ENCODE results near the gene METRN. TPM values are rescaled to one million over a fixed set of nuclear protein-coding genes. Genes with fewer than 3 reads are reported as not detected.

Gene METRN
- total RNA-seq, 4 donors from 2014 or later, result 10.0 to 30.9 (median 15.8) TPM

DNA sequence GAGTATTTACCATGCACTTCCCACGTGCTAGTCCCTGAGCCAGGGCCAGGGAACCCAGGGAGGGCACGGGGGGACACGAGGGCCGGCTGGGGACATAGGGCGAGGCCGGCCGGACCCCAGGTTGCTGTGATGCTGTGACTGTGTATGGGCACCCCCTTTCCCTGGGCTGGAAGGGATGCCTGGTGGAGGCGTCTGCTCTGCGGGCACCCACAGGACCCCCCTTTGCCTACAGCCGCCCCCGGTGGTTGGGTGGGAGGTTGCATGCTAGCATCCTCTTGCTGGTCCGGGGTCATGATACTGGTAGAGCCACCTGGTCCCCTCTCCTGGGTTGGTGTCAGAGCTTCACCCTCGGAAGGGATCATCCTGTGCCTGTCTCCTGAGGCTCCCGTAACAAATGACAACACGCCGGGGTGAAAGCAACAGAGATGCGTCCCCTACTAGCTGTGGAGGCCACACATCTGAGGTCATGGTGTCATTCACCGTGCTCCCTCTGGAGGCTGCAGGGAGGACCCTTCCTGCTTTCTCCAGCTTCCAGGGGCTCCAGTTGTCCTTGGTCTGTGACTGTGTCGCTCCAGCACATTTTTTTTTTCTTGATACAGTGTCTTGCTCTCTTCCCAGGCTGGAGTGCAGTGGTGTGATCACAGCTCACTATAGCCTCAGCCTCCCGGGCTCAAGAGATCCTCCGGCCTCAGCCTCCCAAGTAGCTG is 29.0 kb downstream of the METRN start:
- Histone ChIP-seq H3K4me3 (no peak overlapping the region), H3K27me3 (peaks cover 3% of the 10 kb centered on the region), H3K27ac (no peak overlapping the region), H3K9me3 (no peaks in the 10 kb centered on the region), H3K36me3 (no peaks in the 10 kb centered on the region), H3K4me1 (peaks cover 18% of the 10 kb centered on the region)
- WGBS, result 81% methylated on average over 11 of the region's 21 CpGs
- DNase-seq (ENCODE audit: low spot score in 2 of 2), result no peak
- no peak for TF ChIP-seq POLR2AphosphoS5 (IDR thresholded peaks at IDR 0.05)
- TF ChIP-seq, protein P1, sequence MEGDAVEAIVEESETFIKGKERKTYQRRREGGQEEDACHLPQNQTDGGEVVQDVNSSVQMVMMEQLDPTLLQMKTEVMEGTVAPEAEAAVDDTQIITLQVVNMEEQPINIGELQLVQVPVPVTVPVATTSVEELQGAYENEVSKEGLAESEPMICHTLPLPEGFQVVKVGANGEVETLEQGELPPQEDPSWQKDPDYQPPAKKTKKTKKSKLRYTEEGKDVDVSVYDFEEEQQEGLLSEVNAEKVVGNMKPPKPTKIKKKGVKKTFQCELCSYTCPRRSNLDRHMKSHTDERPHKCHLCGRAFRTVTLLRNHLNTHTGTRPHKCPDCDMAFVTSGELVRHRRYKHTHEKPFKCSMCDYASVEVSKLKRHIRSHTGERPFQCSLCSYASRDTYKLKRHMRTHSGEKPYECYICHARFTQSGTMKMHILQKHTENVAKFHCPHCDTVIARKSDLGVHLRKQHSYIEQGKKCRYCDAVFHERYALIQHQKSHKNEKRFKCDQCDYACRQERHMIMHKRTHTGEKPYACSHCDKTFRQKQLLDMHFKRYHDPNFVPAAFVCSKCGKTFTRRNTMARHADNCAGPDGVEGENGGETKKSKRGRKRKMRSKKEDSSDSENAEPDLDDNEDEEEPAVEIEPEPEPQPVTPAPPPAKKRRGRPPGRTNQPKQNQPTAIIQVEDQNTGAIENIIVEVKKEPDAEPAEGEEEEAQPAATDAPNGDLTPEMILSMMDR (IDR thresholded peaks at IDR 0.05), result no peak

GRCh38 chr16:745739-746138 is 30.8 kb downstream of the METRN start:
- Histone ChIP-seq H3K36me3 (no peaks in the 10 kb centered on the region), H3K9me3 (no peaks in the 10 kb centered on the region), H3K4me3 (no peak overlapping the region), H3K27me3 (peaks cover 3% of the 10 kb centered on the region), H3K4me1 (peaks cover 5% of the 10 kb centered on the region), H3K27ac (no peak overlapping the region)
- TF ChIP-seq POLR2A (IDR thresholded peaks at IDR 0.05), result no peak
- TF ChIP-seq EP300 (IDR thresholded peaks at IDR 0.05), result no peak
- TF ChIP-seq, protein P1 (IDR thresholded peaks at IDR 0.05), result no peak
- no peak for TF ChIP-seq POLR2AphosphoS5 (IDR thresholded peaks at IDR 0.05)
- no peak for DNase-seq (ENCODE audit: low spot score in 2 of 2)
- 5% methylated on average over 14 of the region's 14 CpGs for WGBS

- DNase-seq (ENCODE audit: low spot score in 2 of 2), result no peak
- H3K9me3 ChIP-seq, result no peaks in the 10 kb centered on the region
- no peak overlapping the region for H3K4me3 ChIP-seq
- no peaks in the 10 kb centered on the region for H3K36me3 ChIP-seq
- H3K27ac ChIP-seq, result no peak overlapping the region
- 43% methylated on average over 1 of the region's 13 CpGs for WGBS
- peaks cover 5% of the 10 kb centered on the region for H3K27me3 ChIP-seq
- H3K4me1 ChIP-seq, result peaks cover 1% of the 10 kb centered on the region
- no peak for TF ChIP-seq POLR2A (IDR thresholded peaks at IDR 0.05)
- no peak for TF ChIP-seq POLR2AphosphoS5 (IDR thresholded peaks at IDR 0.05)
- TF ChIP-seq, protein P1 (IDR thresholded peaks at IDR 0.05), result no peak
- no peak for TF ChIP-seq EP300 (IDR thresholded peaks at IDR 0.05)
Observed at GRCh38 chr16:746637-747036, 31.7 kb downstream of the METRN start.

GRCh38 chr16:747978-748746 is 33.2 kb downstream of the METRN start:
- H3K4me1 ChIP-seq, result peaks cover 7% of the 10 kb centered on the region
- DNase-seq (ENCODE audit: low spot score in 2 of 2), result no peak
- H3K27me3 ChIP-seq, result peaks cover 17% of the 10 kb centered on the region
- no peak overlapping the region for H3K4me3 ChIP-seq
- H3K27ac ChIP-seq, result no peak overlapping the region
- TF ChIP-seq POLR2A (IDR thresholded peaks at IDR 0.05) (no peak), POLR2AphosphoS5 (IDR thresholded peaks at IDR 0.05) (no peak), EP300 (IDR thresholded peaks at IDR 0.05) (no peak)
- TF ChIP-seq, protein P1 (IDR thresholded peaks at IDR 0.05), result no peak
- H3K9me3 ChIP-seq, result no peaks in the 10 kb centered on the region
- no peaks in the 10 kb centered on the region for H3K36me3 ChIP-seq
- 63% methylated on average over 16 of the region's 39 CpGs for WGBS

DNA sequence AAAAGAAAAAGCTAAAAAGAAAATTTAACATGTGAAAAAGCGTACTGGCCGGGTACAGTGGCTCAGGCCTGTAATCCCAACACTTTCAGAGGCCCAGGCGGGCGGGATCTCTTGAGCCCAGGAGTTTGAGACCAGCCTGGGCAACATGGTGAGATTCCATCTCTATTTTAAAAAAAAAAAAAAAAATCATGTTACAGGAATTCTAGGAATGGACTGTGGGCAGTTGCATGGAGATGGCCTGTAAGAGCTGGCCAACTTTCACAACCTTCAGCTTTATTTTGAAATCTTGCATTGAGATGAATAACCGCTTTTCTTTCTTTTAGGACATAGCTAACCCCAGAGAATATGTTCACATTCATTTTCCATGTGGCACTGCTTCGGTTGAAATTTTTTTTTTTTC is 34.1 kb downstream of the METRN start:
- H3K9me3 ChIP-seq, result no peaks in the 10 kb centered on the region
- H3K4me1 ChIP-seq, result peaks cover 7% of the 10 kb centered on the region
- DNase-seq (ENCODE audit: low spot score in 2 of 2), result no peak
- no peak overlapping the region for H3K27ac ChIP-seq
- TF ChIP-seq, protein P1 (IDR thresholded peaks at IDR 0.05), result no peak
- TF ChIP-seq EP300 (IDR thresholded peaks at IDR 0.05) (no peak), POLR2AphosphoS5 (IDR thresholded peaks at IDR 0.05) (no peak)
- H3K36me3 ChIP-seq, result no peaks in the 10 kb centered on the region
- 87% methylated on average over 6 of the region's 6 CpGs for WGBS
- H3K27me3 ChIP-seq, result peaks cover 23% of the 10 kb centered on the region
- no peak overlapping the region for H3K4me3 ChIP-seq
